ENCODE measurements around the gene DNAH12.

The DNAH12 gene

GRCh38 chr3:57556459-57557084 is 12.4 kb upstream of the DNAH12 start:
- TF ChIP-seq CTCF (IDR thresholded peaks at IDR 0.05), result no peak
- Histone ChIP-seq H3K4me3 (peak overlapping the region; percentile 98), H3K27ac (peak overlapping the region; percentile 75 to 89)
- no peak for DNase-seq (ENCODE audit: low spot score)

GRCh38 chr3:57555738-57556458 is 11.8 kb upstream of the DNAH12 start, which contains the start of gene PDE12:
Gene PDE12 (plus strand): TSS chr3:57556274. CDS start chr3:57556380, 106 bp downstream.
- DNase-seq (ENCODE audit: low spot score), result peak; percentile 94
- H3K4me3 ChIP-seq, result peak within 1 kb of the TSS; percentile 98
- H3K27ac ChIP-seq, result peak within 1 kb of the TSS; percentile 75 to 89
- no peak for TF ChIP-seq CTCF (IDR thresholded peaks at IDR 0.05)

- no peak for DNase-seq (ENCODE audit: low spot score)
- no peak for TF ChIP-seq CTCF (IDR thresholded peaks at IDR 0.05)
- H3K4me3 ChIP-seq, result peak overlapping the region; percentile 98
- H3K27ac ChIP-seq, result peak overlapping the region; percentile 75 to 89
Observed at GRCh38 chr3:57555306-57555705, 11.2 kb upstream of the DNAH12 start.

GRCh38 chr3:57546616-57547015 is 2.5 kb upstream of the DNAH12 start:
- no peak for TF ChIP-seq CTCF (IDR thresholded peaks at IDR 0.05)
- H3K27ac ChIP-seq, result peak overlapping the region in 1 of 2 donors; percentile 51
- DNase-seq (ENCODE audit: low spot score), result no peak

GRCh38 chr3:57545636-57546268 is 1.6 kb upstream of the DNAH12 start:
- DNase-seq (ENCODE audit: low spot score), result no peak

More at GRCh38 chr3:57546616-57547015, 2.5 kb upstream of the DNAH12 start:
- no peak overlapping the region for H3K4me3 ChIP-seq

GRCh38 chr3:57538465-57538864 is 5.7 kb downstream of the DNAH12 start:
- DNase-seq (ENCODE audit: low spot score), result no peak
- no peak overlapping the region for H3K4me3 ChIP-seq
- H3K27ac ChIP-seq, result no peak overlapping the region
- TF ChIP-seq CTCF (IDR thresholded peaks at IDR 0.05), result no peak

More at GRCh38 chr3:57545636-57546268, 1.6 kb upstream of the DNAH12 start:
- no peak for TF ChIP-seq CTCF (IDR thresholded peaks at IDR 0.05)
- Histone ChIP-seq H3K4me3 (peak overlapping the region; percentile 4), H3K27ac (peak overlapping the region; percentile 49 to 51)
